Activated CD8-positive, alpha-beta T cell treated with anti-CD3 and anti-CD28 coated beads for 36 hours (primary cell): ENCODE data around the gene TBC1D16. TPM values are rescaled to one million over a fixed set of nuclear protein-coding genes. Genes with fewer than 3 reads are reported as not detected.

Experiments used
- ATAC-seq: fragments of 200-7000 bp; cut with Tn5 transposase; one replicate; pipeline ENCODE4 v1.10.0; 2021; ENCODE audit warnings: mild to moderate bottlenecking, moderate library complexity
- CTCF ChIA-PET: fragments of 350-600 bp; sonication (Branson Sonifier 250); formaldehyde crosslinking; loops from one replicate; lab custom pipeline; 2021; ENCODE audit warnings: antibody characterized with exemption; lab: Charles Lee
- POLR2A ChIA-PET: fragments of 350-600 bp; sonication (Branson Sonifier 250); formaldehyde crosslinking; loops from one replicate; lab custom pipeline; 2021; ENCODE audit warnings: antibody characterized with exemption; lab: Charles Lee
- DNase-seq: peaks from one replicate; pipeline ENCODE4 v3.0.0-alpha.2; 2020
- H3K27ac Mint-ChIP-seq: one replicate; pipeline ENCODE4 v1.8.0; 2021; ENCODE audit warnings: mild to moderate bottlenecking, mixed read lengths
- H3K27me3 Mint-ChIP-seq: one replicate; pipeline ENCODE4 v1.8.0; 2021; ENCODE audit warnings: mixed read lengths
- H3K36me3 Mint-ChIP-seq: one replicate; pipeline ENCODE4 v1.8.0; 2021; ENCODE audit warnings: low read depth, mixed read lengths
- H3K4me1 Mint-ChIP-seq: one replicate; pipeline ENCODE4 v1.8.0; 2021; ENCODE audit warnings: low read depth, mixed read lengths
- H3K4me3 Mint-ChIP-seq: one replicate; pipeline ENCODE4 v1.8.0; 2021; ENCODE audit warnings: mild to moderate bottlenecking, moderate library complexity, mixed read lengths
- H3K9me3 Mint-ChIP-seq: one replicate; pipeline ENCODE4 v1.8.0; 2021; ENCODE audit warnings: mixed read lengths
- intact Hi-C: fragments of 100-400 bp; cut with micrococcal nuclease; formaldehyde crosslinking; loops from one replicate; pipeline ENCODE4 v1.10.0; 2022
- total RNA-seq, 2 experiments: library from RNA; stranded (reverse); gene quantifications; one replicate each; pipeline ENCODE4 v1.2.3, GENCODE V29; 2021
- TF ChIP-seq, protein P1 (sequence below): fragments of 200-600 bp; IDR thresholded peaks from one replicate; pipeline ENCODE4 v1.8.0; 2022; ENCODE audit warnings: antibody characterized with exemption, mild to moderate bottlenecking

Gene TBC1D16
- total RNA-seq, 2 experiments from 2014 or later = 9.6 to 12.0 TPM

DNA sequence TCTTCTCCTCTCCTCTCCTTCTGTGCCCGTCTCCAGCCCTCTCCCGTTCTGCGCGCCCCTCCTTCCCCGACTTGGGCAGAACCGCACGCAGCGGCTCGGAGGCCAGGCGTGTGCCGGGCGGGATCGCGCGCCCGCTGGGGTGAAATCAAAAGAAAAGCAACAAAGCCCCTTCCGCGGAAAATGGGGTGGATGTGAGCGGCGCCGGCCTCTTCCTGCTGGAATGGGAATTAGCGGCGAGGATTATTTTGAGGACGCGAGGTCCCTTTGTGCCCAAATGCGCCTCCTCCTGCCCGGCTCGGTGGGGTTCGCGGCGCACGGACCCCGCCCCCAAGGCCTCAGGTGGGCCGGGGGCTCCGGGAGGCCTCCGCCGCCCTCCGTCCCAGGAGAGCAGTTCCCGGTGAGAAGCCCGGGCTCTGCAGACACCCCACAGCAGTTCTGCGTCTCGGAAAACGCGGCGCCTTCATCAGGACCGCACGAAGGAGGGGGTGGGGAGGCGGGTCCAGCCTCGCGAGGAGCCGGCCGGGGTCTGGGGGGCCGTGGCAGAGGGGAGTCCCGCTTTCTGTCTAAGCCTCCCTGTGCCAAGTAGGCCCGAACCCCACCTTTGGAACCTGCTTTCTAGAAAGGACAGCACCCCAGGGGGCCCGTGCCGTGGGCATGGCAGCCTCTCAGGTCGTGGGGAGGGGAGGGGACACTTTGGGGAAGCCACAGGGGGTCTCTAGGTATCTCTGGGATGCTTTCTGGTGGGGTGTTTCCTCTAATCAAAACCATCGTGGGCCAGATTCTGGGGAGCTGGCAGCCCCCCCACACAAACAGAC is 105.4 kb downstream of the TBC1D16 start:
- peaks cover 12% of the 10 kb centered on the region for H3K27me3 Mint-ChIP-seq

DNA sequence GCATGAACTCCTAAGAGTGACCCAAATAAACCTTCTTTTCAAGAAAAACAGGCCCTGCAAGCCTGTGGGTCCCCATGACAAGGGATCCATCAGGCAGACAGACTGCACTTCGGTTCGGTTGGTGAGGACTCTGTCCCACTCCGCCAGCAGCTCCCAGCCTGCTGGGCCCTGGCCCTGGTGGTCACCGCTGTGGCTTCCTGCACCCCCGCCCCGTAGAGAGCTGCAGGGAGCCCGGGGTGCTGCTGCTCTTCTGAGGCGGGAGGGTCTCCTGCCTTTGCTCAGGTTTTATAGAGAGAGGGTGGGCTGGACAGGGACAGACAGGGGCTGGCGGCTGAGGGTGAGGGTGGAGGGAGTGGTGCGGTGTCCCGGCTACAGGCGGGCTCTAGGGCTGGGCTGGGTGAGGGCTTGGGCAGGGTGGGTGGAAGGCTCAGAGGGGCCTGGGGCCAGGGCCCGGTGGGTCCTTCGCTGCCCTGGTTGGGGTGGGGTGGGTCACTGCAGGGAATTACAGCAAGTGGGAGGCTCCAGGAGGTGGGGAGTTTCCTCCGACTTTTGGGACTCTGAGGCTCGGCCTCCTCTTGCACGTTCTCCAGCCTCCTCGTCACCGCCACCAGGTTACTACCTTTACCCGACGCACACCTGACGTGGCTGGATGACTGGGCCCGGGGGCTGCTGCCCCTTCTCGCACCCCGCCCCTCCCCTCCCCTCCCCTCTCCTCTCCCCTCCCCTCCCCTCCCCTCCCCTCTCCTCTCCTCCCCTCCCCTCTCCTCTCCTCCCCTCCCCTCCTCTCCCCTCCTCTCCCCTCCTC is 106.2 kb downstream of the TBC1D16 start:
- H3K4me1 Mint-ChIP-seq = peaks cover 41% of the 10 kb centered on the region
- no peaks in the 10 kb centered on the region for H3K36me3 Mint-ChIP-seq
- intact Hi-C loops = no loop called here
- DNase-seq (no peak), ATAC-seq (no peak)
- POLR2A ChIA-PET = no interaction called here
- TF ChIP-seq, protein P1, sequence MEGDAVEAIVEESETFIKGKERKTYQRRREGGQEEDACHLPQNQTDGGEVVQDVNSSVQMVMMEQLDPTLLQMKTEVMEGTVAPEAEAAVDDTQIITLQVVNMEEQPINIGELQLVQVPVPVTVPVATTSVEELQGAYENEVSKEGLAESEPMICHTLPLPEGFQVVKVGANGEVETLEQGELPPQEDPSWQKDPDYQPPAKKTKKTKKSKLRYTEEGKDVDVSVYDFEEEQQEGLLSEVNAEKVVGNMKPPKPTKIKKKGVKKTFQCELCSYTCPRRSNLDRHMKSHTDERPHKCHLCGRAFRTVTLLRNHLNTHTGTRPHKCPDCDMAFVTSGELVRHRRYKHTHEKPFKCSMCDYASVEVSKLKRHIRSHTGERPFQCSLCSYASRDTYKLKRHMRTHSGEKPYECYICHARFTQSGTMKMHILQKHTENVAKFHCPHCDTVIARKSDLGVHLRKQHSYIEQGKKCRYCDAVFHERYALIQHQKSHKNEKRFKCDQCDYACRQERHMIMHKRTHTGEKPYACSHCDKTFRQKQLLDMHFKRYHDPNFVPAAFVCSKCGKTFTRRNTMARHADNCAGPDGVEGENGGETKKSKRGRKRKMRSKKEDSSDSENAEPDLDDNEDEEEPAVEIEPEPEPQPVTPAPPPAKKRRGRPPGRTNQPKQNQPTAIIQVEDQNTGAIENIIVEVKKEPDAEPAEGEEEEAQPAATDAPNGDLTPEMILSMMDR = no peak
- peaks cover 12% of the 10 kb centered on the region for H3K27me3 Mint-ChIP-seq
- CTCF ChIA-PET = no interaction called here
- no peak overlapping the region for H3K4me3 Mint-ChIP-seq
- H3K9me3 Mint-ChIP-seq = no peaks in the 10 kb centered on the region
- no peak overlapping the region for H3K27ac Mint-ChIP-seq

More for the DNA sequence above, 105.4 kb downstream of the TBC1D16 start:
- H3K9me3 Mint-ChIP-seq = no peaks in the 10 kb centered on the region
- intact Hi-C loops = no loop called here
- H3K4me3 Mint-ChIP-seq = no peak overlapping the region
- H3K27ac Mint-ChIP-seq = no peak overlapping the region
- DNase-seq = no peak
- CTCF ChIA-PET = no interaction called here
- H3K36me3 Mint-ChIP-seq = no peaks in the 10 kb centered on the region
- TF ChIP-seq, protein P1 = no peak
- ATAC-seq = no peak
- POLR2A ChIA-PET = interaction anchor here (0.9 kb wide), 1 partner anchor 16 kb away, joined by 3 read pairs; no protein-coding TSS in a partner anchor
- peaks cover 45% of the 10 kb centered on the region for H3K4me1 Mint-ChIP-seq

DNA sequence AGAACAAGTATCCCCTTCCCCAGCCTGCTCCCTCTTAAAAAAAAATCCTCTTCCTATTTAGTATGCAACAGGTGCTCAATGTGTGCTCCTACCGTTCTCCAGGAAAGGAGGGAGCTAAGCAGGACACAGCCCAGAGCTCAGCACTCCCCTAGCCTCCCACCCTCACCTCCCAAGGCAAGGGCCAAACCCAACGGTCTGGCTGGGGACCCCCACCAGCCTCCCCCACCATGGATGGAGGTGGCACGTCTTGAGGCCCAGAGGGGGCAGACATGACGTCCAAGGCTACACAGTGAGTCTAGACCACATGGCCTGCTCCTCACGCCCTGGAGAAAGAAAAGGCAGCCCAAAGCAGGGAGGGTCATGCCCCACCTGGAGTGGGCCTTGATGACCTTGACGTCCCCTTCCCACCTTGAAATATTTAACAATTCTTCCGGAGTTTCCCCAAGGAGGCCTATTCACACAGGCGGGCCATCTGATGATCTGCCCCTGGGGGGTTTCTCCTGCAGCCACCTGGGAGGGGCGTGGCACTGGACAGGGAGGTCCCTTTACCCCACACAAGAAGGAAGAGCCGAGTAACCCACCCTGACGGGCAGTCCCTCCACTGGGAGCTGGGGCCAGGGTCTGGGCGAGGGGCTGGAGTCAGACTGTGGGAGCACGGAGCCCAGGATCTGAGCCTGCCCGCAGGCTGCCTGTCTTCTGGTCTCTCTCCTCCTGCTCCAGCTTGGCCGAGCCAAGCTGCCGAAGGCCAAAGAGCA is 107.0 kb downstream of the TBC1D16 start:
- intact Hi-C loops = no loop called here
- ChIA-PET CTCF (interaction anchor here (1.6 kb wide), 1 partner anchor 42 kb away, joined by 4 read pairs; no protein-coding TSS in a partner anchor), POLR2A (no interaction called here)
- peaks cover 11% of the 10 kb centered on the region for H3K27me3 Mint-ChIP-seq
- TF ChIP-seq, protein P1 = no peak
- H3K4me3 Mint-ChIP-seq = no peak overlapping the region
- ATAC-seq = no peak
- no peaks in the 10 kb centered on the region for H3K9me3 Mint-ChIP-seq
- DNase-seq = no peak
- H3K36me3 Mint-ChIP-seq = no peaks in the 10 kb centered on the region
- peaks cover 34% of the 10 kb centered on the region for H3K4me1 Mint-ChIP-seq
- H3K27ac Mint-ChIP-seq = no peak overlapping the region

DNA sequence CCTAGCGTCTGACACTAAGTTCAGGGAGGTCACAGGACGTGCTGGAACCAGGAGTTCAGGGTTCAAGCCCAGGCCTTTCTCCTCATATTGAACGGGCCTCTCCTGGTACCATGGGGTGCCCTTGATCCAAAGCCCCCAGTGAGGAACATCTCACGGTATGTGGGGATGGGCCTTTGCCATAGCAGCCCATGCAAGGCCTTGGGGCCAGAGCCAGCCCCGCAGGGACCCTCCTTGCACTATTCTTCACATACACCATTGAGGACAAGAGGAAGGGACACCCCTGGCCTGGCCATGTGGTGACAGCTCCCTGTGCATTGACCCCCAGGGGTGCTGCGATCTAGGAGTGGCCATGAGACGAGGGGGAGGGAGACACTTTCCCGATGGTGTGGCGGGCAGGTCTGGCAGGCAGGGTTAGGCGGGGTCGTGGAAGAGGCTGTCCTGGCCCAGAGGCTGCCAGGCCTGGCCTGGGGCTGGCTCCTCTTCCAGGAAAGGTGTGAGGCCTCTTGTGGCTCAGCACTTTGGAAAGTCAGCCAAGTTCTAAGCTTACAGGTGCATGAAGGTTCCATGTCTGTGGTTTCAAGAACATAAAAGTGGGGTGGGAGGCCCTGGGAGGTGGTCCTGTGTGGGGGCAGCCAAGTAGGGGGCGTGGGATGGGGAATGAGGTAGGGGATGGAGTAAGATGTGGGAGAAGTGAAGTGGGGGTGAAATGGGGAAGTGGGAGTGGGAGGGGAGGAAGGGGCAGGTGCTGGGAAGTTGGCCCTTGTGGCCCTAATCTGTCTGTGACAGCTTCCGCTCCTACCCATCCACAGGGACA is 107.8 kb downstream of the TBC1D16 start:
- Mint-ChIP-seq H3K4me1 (peaks cover 26% of the 10 kb centered on the region), H3K36me3 (no peaks in the 10 kb centered on the region), H3K4me3 (no peak overlapping the region), H3K27me3 (peaks cover 6% of the 10 kb centered on the region), H3K9me3 (no peaks in the 10 kb centered on the region), H3K27ac (no peak overlapping the region)
- no peak for ATAC-seq
- no peak for DNase-seq
- CTCF ChIA-PET = interaction anchor here (1.6 kb wide), 1 partner anchor 43 kb away, joined by 4 read pairs; no protein-coding TSS in a partner anchor
- TF ChIP-seq, protein P1 = no peak
- intact Hi-C loops = no loop called here
- POLR2A ChIA-PET = no interaction called here
